Stimulated activated CD4-positive, alpha-beta T cell treated with anti-CD3 and anti-CD28 coated beads, Interleukin-2, amount 100 ng/mL, for 48 hours (primary cell): ENCODE data around the gene AGMO.
"Not testable (repeated sequence)": the region's sequence is repeated elsewhere in the genome, so short reads cannot be mapped to it uniquely, and the experiment has no call there.

Source experiments
- DNase-seq, 2 donors: peaks; one replicate each; pipeline ENCODE4 v3.0.0-alpha.2; 2020

Gene AGMO

DNA sequence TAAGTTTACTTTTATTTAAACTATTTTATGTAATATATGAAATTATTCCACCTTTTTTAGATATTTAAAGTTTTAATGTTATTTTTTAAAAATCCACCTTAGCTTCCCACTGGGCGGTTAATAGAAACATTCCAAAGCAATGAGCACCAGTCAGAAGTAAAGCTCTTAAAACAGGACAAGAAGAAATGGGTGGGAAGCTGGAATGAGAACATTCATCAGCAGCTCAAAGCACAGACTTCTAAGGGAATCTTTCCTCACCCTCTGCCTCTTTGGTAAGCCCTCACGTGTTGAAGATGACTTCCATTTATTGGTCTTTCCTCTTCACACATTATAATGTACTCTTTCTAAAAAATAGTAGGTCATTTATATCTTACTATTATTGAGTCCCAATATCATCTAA, 3.1 kb downstream of the AGMO start:
- DNase-seq: no peak

DNA sequence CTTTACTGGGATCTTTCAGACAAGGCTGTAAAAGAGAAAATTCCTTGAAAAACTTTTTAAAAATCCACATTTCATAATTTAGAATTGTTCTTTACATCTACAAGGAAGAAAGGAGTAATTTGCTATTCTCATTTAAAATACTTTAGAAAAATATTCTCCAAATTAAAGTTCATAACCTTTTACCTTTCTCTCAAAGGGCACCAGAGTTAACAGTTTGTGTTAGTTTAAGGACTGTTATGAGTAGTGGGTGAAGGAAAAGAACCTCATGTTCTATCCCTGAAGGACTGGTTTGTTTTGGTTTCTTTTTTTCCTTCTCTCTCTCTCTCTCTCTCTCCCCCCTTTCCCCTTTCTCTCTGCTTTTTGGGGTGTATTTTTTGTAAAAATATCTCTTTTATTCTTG, 4.1 kb downstream of the AGMO start:
- DNase-seq: no peak

DNA sequence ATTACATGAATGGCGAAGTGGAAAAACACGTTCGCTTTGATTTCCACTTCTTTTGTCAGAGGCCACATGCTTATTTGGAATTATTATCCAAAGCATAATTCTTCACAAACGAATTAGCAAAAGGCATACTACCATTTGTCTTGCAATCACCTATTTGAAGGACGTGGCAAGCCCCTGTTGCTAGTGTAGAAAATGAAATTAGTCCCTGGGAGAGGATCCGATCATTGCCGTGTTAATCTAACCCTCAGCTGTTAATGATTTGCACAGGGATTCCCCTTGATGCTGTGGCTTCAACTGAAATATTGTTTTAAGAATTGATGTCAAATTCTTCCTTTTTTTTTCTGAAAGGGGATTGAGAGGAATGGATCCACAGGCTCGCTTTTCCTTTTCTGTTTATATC, 4.6 kb downstream of the AGMO start:
- DNase-seq: no peak

DNA sequence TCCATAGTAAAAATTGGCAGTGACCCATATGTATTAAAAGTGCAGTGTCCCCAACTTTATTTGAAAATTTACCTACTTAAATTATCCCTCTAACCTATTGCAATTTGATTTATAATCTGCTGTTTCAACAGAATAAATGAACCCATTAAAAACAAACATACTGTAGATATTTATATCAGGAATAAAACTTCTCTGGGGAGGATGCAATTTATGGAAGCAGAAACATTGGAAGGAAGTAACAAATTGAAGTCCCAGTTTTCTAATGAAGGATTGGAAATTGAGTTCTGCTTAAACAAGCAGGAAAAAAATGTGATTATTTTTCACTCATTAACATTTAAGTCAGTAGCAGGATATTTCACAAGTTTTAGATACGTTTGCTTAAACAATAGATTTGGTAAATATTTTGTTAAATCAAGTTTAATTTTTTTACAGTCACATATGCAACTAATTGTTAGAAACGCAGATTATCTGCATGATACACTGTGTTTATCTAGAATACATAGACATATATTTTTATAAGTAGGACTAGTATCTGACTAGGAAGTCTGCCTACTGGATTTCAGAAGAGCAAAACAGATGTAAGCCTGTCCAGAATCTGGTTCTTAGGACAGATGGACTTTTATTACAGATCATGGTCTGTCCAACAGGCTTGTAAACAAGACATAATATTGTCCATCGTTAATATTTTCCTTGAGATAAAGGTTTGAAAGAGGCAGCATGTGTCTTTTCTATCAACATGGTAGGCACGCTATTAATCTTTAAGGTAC, 5.3 kb downstream of the AGMO start:
- no peak for DNase-seq

DNA sequence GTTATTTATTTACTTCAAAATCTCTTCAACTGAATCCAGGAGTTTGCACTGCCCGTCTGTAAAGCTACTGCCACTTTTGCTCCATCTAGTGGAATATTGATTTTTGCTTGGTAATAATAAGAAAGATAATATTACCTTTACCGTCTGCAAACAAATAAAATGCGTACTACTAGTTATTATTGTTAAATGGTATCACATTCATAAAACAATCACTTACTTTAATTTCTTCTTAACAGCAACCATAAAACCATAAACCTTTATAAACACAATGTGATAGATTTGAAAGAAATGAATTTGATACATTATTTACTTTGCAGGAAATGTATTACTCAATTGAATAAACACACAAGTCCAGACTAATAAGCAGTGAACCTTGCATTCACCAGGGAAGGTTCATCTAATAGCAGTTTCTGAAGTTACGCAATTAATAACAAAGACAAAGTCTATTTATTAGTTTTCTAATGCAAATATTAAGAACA, 6.4 kb downstream of the AGMO start:
- DNase-seq: no peak

DNA sequence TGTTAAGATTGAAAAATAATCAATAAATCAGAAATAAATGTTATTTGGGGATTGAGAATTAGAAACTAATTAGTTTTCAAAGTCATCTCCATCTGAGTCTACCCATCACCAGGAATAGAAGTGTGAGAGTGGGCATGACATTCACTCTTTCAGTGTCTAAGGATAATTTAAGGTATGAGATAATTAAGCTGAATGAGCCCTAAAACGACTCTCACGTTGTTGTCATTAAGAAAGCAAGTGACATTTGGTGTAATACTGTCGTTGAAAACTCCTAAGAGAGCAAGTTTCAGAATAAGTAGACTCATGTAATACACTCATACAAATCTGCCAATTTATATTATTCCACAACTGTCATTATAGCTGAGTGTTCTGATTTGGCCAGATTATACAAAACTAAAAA, 7.1 kb downstream of the AGMO start:
- no peak for DNase-seq

DNA sequence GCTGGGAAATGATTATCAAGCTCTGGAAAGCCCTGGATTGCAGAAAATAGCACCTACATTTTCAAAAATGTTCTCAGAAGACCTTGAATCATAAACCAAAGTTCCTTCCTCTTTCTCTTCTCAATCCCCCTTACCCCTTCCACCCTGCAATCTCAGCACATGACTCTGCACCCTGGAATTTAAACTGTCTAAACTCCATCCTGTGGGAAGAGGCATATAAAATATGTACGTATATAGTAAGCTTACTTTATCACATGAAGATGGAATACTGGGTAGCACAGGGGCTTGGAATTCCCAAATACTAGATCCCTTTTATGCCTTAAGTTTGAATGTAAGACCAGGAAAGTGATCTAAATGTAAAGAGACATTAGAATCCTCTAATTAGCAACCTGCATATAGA, 7.7 kb downstream of the AGMO start:
- DNase-seq: no peak

DNA sequence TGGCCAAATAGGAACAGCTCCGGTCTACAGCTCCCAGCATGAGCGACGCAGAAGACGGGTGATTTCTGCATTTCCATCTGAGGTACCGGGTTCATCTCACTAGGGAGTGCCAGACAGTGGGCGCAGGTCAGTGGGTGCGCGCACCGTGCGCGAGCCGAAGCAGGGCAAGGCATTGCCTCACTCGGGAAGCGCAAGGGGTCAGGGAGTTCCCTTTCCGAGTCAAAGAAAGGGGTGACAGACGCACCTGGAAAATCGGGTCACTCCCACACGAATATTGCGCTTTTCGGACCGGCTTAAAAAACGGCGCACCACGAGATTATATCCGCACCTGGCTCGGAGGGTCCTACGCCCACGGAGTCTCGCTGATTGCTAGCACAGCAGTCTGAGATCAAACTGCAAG, 14.5 kb downstream of the AGMO start:
- not testable (repeated sequence) for DNase-seq

DNA sequence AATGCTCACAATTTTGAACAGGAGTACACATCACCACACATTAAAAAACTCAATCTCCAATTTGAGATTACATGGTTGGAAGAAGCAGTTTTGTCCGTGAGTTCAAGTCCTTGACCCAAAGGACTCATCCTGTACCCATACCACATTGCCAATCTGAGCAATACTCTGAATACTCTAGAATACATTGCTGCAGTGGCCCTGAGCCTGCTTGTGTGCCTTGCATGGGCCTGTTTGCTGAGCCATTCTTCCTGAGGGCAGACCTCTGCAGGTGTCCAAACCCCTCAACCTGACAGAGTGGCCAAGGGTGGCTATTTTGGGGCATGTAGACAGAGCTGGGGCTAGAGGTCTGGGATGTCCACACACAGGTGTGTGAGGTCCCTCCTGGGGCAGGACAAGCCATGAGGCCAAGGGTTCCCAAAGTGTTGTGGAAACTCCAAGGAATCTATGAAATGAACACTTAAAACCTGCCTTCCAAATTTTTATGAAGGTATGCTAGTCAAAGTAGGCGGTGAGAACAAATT, 15.5 kb downstream of the AGMO start:
- no peak for DNase-seq

DNA sequence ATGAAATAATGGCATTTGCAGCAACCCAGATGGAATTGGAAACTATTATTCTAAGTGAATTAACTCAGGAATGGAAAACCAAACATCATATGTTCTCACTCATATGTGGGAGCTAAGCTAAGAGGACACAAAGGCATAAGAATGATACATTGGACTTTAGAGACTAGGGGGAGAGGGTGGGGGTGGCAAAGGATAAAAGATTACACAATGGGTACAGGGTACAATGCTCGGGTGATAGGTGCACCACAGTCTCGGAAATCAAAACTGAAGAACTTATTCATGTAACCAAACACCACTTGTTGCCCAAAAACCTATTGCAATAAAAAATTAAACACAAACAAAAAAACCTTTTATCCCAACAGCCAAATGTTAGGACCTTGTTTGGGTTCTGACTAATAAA, 17.8 kb downstream of the AGMO start:
- DNase-seq: no peak

DNA sequence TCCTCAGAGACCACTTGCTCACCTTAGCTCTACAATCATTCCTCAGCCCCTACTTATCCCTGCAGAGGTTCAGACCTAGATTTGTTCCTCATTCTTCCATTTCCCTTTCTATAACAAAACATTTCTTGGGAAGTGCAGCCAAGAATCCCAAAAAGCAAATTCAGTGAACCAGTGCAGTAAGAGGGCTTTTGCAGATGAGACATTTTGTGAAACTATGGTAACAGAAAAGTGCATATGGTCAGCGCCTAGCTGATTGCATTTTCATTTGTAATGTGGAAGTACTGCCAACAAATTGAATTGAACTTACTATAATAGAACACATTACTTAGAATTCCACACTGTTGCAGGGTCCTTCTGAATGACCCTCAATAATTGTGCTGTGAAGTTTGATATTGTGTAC, 18.6 kb downstream of the AGMO start:
- no peak for DNase-seq

DNA sequence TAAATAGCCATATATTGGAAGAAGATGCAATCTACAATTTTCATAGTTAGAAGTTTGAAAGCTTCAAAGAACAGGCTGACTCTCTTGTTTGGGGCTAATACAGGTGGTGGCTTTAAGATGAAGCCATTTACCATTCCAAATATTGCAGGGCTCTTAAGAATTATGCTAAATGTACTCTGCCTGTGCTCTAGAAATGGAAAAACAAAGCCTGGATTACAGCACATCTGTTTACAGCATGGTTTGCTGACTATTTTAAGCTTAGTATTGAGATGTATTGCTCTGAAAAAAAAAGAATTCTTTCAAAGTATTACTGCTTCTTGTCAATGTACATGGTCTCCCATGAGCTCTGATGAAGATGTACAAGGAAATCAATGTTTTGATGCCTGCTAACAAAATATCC, 34.2 kb downstream of the AGMO start:
- DNase-seq: no peak

DNA sequence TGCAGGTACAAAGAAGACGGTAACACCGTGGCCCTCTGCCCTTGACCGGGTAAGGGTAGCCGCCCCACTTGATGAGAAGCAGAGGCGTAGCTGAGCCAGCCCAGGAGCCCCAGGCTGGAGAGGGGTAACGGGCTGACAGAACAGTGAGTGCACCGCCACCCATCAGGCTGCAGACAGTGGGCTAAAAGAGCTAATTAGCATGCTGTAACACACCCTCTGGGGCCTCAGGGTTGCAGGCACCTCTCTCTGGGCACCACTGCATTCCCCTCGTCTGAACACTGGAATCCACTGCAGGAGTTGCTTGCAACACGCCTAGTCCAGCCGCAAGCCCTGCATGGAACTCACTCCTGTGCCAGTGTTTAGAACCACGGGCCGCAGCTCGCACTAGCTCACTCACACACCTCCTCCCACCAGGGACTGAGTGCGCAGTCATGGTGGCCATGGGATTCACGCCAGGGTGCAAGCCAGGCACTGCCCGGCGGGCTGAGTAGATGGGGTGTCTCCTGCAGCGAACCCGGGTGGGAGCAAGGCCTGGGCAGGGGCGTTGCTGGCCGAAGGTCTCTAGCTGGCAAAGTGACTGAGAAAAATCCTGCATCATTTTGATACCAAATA, 36.1 kb downstream of the AGMO start:
- DNase-seq: no peak

DNA sequence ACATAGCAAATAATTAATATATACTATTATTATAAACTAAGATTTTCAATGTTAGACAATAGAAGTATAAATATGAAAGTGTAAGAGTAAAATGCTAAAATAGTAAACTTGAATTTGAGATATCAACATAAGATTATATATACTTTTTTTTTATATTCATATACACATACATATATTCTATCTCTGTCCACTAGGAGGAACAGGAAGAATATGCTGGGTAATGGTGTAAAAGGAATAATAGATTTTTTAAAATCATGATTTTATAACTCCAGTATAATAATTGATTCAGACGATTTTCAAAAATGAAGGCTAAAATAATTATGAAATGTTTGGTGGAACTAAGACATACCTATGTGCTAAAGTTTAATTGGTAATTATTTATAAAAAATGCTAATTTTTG, 37.7 kb downstream of the AGMO start:
- DNase-seq: no peak

DNA sequence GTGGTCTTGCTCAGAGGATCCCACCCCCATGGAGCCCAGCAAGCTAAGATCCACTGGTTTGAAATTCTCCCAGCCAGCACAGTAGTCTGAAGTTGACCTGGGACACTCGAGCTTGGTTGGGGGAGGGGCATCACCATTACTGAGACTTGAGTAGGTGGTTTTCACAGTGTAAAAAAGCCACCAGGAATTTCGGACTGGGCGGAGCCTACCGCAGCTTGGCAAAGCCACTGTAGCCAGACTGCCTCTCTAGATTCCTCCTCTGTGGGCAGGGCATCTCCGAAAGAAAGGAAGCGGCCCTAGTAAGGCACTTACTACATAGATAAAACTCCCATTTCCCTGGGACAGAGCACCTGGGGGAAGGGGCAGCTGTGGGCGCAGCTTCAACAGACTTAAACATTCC, 44.0 kb downstream of the AGMO start:
- not testable (repeated sequence) for DNase-seq

DNA sequence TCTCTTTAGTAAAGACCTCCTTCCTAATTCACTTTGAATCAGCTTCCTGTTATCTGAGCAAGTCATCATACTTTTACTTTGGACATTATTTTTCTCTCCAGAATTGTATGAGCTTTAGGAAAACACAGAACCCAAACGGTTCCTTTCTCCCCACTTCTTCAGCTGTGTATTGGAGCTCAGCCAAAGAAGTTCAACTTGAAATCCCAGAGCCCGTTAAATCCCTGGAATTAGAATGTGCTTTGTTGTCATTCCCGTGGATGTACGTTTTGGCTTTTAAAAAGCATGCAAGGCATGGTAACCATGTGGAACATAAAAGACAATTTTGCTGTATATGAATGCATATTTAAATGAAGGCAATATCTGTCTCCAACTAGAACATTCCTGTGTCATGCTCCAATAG, 46.6 kb downstream of the AGMO start:
- no peak for DNase-seq

DNA sequence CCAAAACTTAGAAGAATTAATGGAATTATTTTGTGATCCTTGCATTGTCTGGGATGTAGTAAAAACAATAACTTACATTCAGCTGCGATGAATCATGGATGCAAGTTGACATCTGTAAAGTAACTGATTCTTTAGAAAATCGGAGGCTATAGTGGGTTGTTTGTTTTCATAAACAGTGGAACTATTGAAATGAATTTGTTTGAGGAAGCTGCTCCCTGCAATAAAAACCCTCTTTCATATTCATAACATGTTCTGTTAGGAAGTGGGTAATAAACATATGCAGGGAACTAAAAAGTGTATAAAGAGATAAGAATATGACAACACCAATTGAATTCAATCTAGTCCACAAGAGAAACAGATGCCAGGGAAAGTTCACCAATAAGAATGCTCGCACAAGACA, 53.6 kb downstream of the AGMO start:
- no peak for DNase-seq

DNA sequence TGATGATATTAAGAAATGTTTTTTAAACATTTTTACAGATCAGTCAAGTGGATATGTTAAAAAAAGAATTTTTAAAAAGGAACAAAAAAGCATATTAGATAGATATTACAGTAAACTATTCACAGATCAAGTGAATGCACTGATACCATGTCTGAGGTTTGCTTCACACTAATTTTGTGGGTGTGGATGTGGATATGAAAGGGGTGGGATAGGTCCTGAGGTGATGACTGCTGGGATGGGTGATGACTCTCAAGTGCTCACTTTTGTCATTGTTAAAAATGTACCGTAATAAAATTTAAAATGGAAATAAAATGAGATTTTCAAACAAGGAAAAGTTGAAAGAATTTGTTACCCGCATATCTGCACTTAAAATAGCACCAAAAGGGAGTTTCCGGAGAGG, 54.1 kb downstream of the AGMO start:
- DNase-seq: no peak

DNA sequence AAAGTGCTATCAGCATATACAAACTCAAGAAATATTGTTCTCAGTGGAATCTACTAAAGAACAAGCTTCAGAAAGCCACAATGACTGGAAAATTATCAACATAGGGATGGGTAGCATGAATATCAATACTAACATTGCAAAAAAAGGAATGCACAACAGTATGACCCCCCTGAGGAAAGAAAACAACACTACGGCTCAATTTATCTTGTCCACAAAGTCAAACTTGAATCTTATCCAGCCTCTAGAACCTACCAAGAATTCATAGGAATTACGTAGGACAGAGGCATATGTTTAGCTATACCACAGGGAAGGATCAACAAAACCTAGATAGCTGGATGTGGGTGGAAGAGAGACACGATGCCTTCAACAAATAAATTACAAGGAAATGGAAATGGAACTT, 54.6 kb downstream of the AGMO start:
- no peak for DNase-seq

DNA sequence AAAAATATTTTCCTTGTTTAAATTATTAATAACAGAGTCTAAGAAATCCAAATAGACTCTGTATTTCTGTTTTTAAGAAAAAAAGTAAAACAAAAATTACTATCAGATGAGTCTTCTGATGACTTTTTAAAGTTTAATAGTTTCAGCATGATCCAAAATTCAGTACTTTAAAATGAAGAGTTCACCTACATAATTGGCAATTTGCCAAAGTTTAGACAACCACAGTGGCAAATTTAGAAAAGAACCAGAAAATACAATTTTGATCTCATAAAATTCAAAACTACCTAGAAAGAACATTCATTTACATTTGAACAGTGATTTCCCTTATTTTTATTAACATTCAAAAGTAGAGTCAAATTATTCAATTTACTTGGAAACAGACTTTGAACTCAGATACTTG, 56.1 kb downstream of the AGMO start:
- DNase-seq: no peak

DNA sequence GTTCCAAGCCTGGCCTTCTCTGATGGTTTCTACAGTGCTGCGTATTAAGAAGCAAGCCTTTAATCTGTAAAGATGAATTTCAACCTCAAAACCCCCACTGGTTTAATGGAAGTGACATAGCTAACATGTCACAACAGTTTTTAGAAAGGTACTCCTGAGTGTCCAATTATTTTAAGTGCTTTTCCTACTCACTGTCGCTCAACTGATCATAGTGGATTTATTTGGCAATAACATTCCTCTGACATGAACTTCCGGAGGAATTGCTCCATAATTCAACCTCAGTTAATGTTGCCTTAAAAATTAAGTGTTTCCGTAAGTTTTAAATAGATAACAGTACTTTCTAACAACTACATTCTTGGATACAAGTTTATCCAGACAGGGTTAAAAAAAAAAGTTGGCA, 57.5 kb downstream of the AGMO start:
- DNase-seq: no peak

DNA sequence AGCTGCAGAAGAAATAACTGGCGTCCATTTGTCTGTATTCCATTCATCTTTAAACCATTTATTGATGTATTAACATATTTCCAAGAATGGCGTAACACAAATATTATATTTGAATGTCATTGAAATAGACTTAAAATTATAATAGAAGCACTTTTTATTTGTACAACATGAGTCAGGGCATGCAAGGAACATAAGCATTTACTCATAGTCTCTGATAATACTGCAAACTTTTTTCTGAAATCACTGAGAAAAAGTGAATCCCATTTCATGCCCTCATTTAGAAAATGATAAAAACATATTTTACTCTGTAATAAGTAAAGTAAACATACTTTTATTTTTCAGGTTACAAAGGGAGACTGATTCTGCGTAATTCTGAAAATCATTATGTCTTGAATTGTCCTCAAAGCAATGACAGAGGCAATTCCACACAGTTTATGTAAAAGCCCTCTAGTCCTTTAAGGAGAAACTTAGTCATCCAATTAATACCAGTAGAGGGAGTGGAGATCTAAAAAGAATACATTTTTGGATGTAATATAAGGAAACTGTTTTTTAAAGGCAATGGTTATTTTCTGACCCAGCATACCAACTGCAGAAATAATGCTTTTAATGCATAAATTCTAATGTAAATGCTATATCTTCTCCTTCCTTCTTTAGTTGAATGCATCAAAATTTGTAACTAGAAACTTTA, 58.1 kb downstream of the AGMO start:
- no peak for DNase-seq

DNA sequence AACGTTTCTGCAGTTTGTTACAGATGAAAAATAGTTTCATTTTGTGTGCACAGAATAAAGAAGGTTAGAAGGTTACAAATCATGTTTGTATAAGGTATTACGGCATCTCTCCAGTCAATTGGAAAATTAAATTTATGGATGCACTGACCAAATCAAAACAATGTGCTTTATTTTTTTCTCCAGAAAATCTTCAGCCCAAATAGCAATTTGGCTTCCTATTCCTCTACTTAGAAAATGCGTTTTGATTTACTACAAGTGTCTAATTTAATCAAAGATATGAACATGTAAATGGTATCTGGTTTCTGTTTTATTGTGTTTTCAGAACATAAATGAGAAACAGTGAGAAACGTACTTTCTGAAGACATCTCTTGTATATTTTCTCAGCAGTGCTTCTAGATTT, 63.4 kb downstream of the AGMO start:
- no peak for DNase-seq

DNA sequence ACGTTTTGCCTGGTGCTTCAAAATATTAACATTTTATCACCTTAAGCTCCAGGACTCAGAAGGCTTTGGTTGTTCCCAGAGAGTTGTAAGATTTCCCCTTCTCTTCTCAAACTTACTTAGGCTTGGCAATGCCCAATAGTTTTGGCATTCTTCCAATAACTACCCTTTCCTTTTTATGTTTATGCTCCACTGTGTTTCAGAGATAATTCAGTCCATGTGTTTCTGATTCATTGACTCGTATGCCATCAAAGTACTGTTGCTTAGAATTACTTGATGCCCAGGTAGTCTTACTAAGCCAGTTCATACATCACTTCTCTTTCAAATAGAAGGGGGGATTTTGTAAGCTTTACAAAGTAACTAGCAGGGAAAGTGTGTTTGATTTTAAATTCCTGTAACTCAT, 66.6 kb downstream of the AGMO start:
- DNase-seq: no peak
